PC-9 (cell line): ENCODE data around the gene SEC23B.

Source experiments
- EZH2 ChIP-seq: fragments of 200-600 bp; sonication (generic); IDR thresholded peaks from 2 replicates; pipeline ENCODE4 v1.8.0; 2017; ENCODE audit warnings: antibody characterized with exemption, low read depth
- TF ChIP-seq, protein P1 (sequence below): fragments of 200-600 bp; sonication (generic); conservative IDR thresholded peaks from 2 replicates; pipeline ENCODE4 v1.6.1; 2017; ENCODE audit warnings: mixed run types, antibody characterized with exemption, mild to moderate bottlenecking, moderate library complexity

DNA sequence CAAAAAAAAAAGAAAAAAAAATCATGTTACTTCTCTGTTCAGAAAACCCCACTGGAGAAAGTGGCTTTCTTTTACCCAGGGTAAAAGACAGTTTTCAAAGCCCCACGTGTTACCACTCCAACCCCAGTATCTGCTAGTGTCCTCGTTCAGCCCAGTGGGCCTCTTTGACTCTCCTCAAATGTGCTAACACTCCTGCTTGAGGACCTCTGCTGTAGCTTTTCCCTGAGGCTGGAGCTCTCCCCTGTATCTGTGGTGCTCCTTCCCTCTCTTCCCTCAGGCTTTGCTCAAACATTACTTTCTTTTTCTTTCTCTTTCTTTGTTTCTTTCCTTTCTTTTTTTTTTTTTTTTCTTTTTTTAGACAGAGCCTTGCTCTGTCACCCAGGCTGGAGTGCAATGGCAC is 15.3 kb downstream of the SEC23B start:
- TF ChIP-seq, protein P1, sequence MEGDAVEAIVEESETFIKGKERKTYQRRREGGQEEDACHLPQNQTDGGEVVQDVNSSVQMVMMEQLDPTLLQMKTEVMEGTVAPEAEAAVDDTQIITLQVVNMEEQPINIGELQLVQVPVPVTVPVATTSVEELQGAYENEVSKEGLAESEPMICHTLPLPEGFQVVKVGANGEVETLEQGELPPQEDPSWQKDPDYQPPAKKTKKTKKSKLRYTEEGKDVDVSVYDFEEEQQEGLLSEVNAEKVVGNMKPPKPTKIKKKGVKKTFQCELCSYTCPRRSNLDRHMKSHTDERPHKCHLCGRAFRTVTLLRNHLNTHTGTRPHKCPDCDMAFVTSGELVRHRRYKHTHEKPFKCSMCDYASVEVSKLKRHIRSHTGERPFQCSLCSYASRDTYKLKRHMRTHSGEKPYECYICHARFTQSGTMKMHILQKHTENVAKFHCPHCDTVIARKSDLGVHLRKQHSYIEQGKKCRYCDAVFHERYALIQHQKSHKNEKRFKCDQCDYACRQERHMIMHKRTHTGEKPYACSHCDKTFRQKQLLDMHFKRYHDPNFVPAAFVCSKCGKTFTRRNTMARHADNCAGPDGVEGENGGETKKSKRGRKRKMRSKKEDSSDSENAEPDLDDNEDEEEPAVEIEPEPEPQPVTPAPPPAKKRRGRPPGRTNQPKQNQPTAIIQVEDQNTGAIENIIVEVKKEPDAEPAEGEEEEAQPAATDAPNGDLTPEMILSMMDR, result no peak
- TF ChIP-seq EZH2, result no peak
